OCI-LY7 (cell line): ENCODE data around the gene GPC1.

Source experiments
- CTCF ChIP-seq: fragments of 200-600 bp; sonication (generic); conservative IDR thresholded peaks from 2 replicates; pipeline ENCODE4 v1.5.1; 2014; ENCODE audit warnings: mild to moderate bottlenecking, antibody characterized with exemption, low read length, moderate library complexity, mixed read lengths
- EZH2phosphoT487 ChIP-seq: fragments of 200-600 bp; sonication (generic); IDR thresholded peaks from 2 replicates; pipeline ENCODE4 v1.6.1; 2018; ENCODE audit warnings: low read depth, borderline replicate concordance, mild to moderate bottlenecking, mixed run types, antibody characterized with exemption, low read length, moderate library complexity, mixed read lengths

DNA sequence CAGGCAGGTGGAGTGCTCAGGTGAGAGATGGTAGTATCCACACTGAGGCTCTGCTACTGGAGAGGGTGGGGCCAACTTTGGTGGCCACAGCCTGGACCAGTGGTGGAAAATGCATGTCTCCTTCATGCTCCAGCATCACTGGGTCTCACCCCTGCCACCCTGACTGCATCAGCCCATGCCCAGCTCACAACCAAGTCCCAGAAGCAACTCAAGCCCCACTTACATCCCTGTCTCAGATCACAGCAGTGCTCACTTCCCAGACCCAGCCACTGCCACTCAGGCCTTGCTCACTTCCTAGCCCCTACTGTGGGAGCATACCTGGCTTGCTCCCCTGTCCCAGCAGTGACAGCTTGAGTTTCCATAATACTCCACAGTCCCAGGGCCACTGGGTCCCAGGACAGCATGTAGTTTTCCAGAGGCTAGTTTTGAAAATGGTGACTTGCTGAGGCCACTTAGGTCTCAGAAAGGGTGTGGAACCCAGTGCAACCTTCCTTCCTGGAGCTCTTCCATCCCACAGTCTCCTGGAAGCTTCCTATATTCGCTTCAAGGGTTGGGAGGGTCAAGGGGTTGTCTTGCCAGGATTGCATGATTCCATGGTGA is 58.8 kb downstream of the GPC1 start:
- no peak for TF ChIP-seq CTCF
- no peak for TF ChIP-seq EZH2phosphoT487
